GM13976 (cell line): ENCODE data around the gene EGLN3.

Experiments
- DNase-seq: peaks from one replicate; pipeline ENCODE4 v3.0.0; 2012; ENCODE audit warnings: low spot score
- CTCF ChIP-seq: IDR thresholded peaks from 2 replicates; pipeline ENCODE4 v1.5.1; 2012; ENCODE audit warnings: borderline replicate concordance, mild to moderate bottlenecking; ENCODE audit not compliant: insufficient read depth; ENCODE audit errors: extremely low read depth, missing control alignments, control extremely low read depth
- in situ Hi-C: fragments of 300-500 bp; cut with MboI; formaldehyde crosslinking; loops from one replicate; pipeline ENCODE4 v1.12.0; 2022; ENCODE audit warnings: low sequenced_read_pairs, mixed read lengths, inconsistent platforms; ENCODE audit not compliant: unreplicated experiment

The EGLN3 gene

GRCh38 chr14:33917661-33918060 is 33.2 kb downstream of the EGLN3 start:
- TF ChIP-seq CTCF = no peak
- in situ Hi-C loops = no loop called here
- DNase-seq = no peak

- in situ Hi-C loops = no loop called here
- DNase-seq = no peak
- no peak for TF ChIP-seq CTCF
Measured at GRCh38 chr14:33916663-33917565, 34.0 kb downstream of the EGLN3 start.

- in situ Hi-C loops = no loop called here
- TF ChIP-seq CTCF = no peak
- no peak for DNase-seq
Measured at GRCh38 chr14:33915682-33916081, 35.2 kb downstream of the EGLN3 start.

- TF ChIP-seq CTCF = no peak
- DNase-seq = no peak
- in situ Hi-C loops = no loop called here
Measured at GRCh38 chr14:33914676-33915516, 36.0 kb downstream of the EGLN3 start.

- in situ Hi-C loops = no loop called here
- TF ChIP-seq CTCF = no peak
- DNase-seq = no peak
Measured at GRCh38 chr14:33911046-33911445, 39.8 kb downstream of the EGLN3 start.

GRCh38 chr14:33910435-33910834 is 40.4 kb downstream of the EGLN3 start:
- in situ Hi-C loops = no loop called here
- DNase-seq = no peak
- TF ChIP-seq CTCF = no peak
